ENCODE measurements around the gene FADS6.

The FADS6 gene

GRCh38 chr17:74924250-74924948 lies 31.0 kb upstream of the FADS6 start, which contains the start of gene OTOP2:
Gene OTOP2, plus strand, starts transcription at chr17:74924273. Its CDS starts 360 bp downstream, at chr17:74924633.
- Histone ChIP-seq H3K4me3 (ENCODE audit: low read length) (no peak within 1 kb of the TSS), H3K9me3 (ENCODE audit: low read length) (no peaks in the 10 kb centered on the region), H2AFZ (ENCODE audit: low read depth, low read length) (no peak within 1 kb of the TSS), H3K4me1 (ENCODE audit: insufficient read depth, low read length) (peaks cover 10% of the 10 kb centered on the region), H3K27me3 (ENCODE audit: insufficient read depth, low read length) (peaks cover 75% of the 10 kb centered on the region), H3K36me3 (ENCODE audit: insufficient read depth, low read length) (no peaks in the 10 kb centered on the region)

- peaks cover 10% of the 10 kb centered on the region for H3K4me1 ChIP-seq (ENCODE audit: insufficient read depth, low read length)
- H3K9me3 ChIP-seq (ENCODE audit: low read length): no peaks in the 10 kb centered on the region
- no peaks in the 10 kb centered on the region for H3K36me3 ChIP-seq (ENCODE audit: insufficient read depth, low read length)
- no peak overlapping the region for H3K4me3 ChIP-seq (ENCODE audit: low read length)
- H2AFZ ChIP-seq (ENCODE audit: low read depth, low read length): no peak overlapping the region
- H3K27me3 ChIP-seq (ENCODE audit: insufficient read depth, low read length): peaks cover 71% of the 10 kb centered on the region
Observed at GRCh38 chr17:74923538-74924249, 30.3 kb upstream of the FADS6 start.

DNA sequence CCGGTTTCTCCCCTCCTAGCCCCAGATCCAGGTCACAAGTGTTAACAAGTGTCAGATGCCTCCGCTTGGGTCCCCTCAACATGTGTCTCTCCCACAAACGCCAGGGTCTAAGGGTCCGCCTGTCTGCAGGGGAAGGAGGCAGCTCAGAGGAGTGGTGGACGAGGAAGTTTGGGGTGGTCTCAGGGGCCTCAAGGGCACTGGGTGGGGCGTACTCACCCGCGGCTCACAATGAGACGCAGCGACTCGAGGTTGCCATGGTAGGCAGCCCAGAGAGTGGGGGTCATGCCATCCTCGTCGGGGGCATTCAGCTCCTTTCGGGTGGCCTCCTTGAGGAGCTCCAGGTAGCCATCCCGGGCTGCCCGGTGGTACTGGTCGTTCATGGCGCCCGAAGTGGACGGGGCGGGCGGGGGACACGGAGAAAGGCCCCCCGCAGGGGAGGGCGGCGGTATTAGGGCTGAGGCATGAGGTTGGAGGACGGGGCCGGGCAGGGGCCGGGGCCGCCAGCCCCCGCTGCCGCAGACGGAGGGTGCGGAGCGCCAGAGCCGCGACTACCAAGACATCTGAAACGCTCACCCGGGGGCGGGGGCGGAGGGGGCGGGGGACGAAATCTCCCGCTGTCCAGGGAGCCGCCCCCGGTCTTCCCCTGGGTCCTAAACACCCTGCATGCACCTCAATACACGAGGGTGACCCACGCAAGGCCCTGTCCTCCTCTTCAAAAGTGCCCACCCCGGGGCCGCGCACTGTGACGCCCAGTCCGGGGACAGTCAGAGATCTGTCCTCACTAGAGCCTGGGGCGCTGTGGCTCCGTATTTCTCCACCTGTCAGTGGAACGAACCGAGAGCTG lies 29.5 kb upstream of the FADS6 start, which contains the start of gene USH1G:
Gene USH1G, minus strand, starts transcription at position 562 of the 844 bp plus-strand sequence. Its CDS starts 182 bp downstream, at position 380.
- no peak within 1 kb of the TSS for H3K4me3 ChIP-seq (ENCODE audit: low read length)
- no peak within 1 kb of the TSS for H2AFZ ChIP-seq (ENCODE audit: low read depth, low read length)
- no peaks in the 10 kb centered on the region for H3K9me3 ChIP-seq (ENCODE audit: low read length)
- peaks cover 10% of the 10 kb centered on the region for H3K4me1 ChIP-seq (ENCODE audit: insufficient read depth, low read length)
- H3K27me3 ChIP-seq (ENCODE audit: insufficient read depth, low read length): peaks cover 67% of the 10 kb centered on the region
- no peaks in the 10 kb centered on the region for H3K36me3 ChIP-seq (ENCODE audit: insufficient read depth, low read length)

DNA sequence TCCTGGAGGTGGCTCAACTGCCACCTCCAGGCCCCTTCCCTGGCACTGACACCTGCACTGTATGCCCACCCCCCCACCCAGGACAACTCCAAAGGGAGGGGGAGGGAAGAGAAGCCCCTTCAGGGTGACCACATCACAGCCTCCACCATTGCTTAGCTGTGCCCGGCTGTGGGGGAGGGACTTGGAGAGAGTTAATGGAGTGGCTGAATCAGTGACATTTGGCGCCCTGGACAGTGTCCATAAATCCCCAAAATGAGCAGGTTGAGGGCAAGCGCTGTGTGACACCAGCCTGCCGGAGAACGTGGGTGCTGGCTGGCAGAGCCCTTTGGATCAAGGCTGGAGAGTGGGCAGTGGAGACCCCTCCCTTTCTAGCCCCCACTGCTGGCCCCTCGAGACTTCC lies 28.7 kb upstream of the FADS6 start:
- Histone ChIP-seq H3K4me1 (ENCODE audit: insufficient read depth, low read length) (peaks cover 10% of the 10 kb centered on the region), H3K9me3 (ENCODE audit: low read length) (no peaks in the 10 kb centered on the region), H3K36me3 (ENCODE audit: insufficient read depth, low read length) (no peaks in the 10 kb centered on the region), H3K27me3 (ENCODE audit: insufficient read depth, low read length) (peaks cover 61% of the 10 kb centered on the region), H2AFZ (ENCODE audit: low read depth, low read length) (no peak overlapping the region), H3K4me3 (ENCODE audit: low read length) (no peak overlapping the region)

GRCh38 chr17:74921769-74922168 lies 28.3 kb upstream of the FADS6 start:
- Histone ChIP-seq H3K27me3 (ENCODE audit: insufficient read depth, low read length) (peaks cover 57% of the 10 kb centered on the region), H3K4me3 (ENCODE audit: low read length) (no peak overlapping the region), H2AFZ (ENCODE audit: low read depth, low read length) (no peak overlapping the region), H3K9me3 (ENCODE audit: low read length) (no peaks in the 10 kb centered on the region), H3K36me3 (ENCODE audit: insufficient read depth, low read length) (no peaks in the 10 kb centered on the region), H3K4me1 (ENCODE audit: insufficient read depth, low read length) (peaks cover 10% of the 10 kb centered on the region)

- H3K27me3 ChIP-seq (ENCODE audit: insufficient read depth, low read length): peaks cover 53% of the 10 kb centered on the region
- H3K4me1 ChIP-seq (ENCODE audit: insufficient read depth, low read length): peaks cover 10% of the 10 kb centered on the region
- no peak overlapping the region for H3K4me3 ChIP-seq (ENCODE audit: low read length)
Observed at GRCh38 chr17:74921026-74921681, 27.7 kb upstream of the FADS6 start.

GRCh38 chr17:74920642-74921025 lies 27.2 kb upstream of the FADS6 start:
- Histone ChIP-seq H3K4me1 (ENCODE audit: insufficient read depth, low read length) (peaks cover 10% of the 10 kb centered on the region), H3K36me3 (ENCODE audit: insufficient read depth, low read length) (no peaks in the 10 kb centered on the region), H3K4me3 (ENCODE audit: low read length) (no peak overlapping the region), H3K27me3 (ENCODE audit: insufficient read depth, low read length) (peaks cover 48% of the 10 kb centered on the region), H2AFZ (ENCODE audit: low read depth, low read length) (no peak overlapping the region), H3K9me3 (ENCODE audit: low read length) (no peaks in the 10 kb centered on the region)

More at GRCh38 chr17:74921026-74921681, 27.7 kb upstream of the FADS6 start:
- H2AFZ ChIP-seq (ENCODE audit: low read depth, low read length): no peak overlapping the region
- no peaks in the 10 kb centered on the region for H3K9me3 ChIP-seq (ENCODE audit: low read length)
- H3K36me3 ChIP-seq (ENCODE audit: insufficient read depth, low read length): no peaks in the 10 kb centered on the region

DNA sequence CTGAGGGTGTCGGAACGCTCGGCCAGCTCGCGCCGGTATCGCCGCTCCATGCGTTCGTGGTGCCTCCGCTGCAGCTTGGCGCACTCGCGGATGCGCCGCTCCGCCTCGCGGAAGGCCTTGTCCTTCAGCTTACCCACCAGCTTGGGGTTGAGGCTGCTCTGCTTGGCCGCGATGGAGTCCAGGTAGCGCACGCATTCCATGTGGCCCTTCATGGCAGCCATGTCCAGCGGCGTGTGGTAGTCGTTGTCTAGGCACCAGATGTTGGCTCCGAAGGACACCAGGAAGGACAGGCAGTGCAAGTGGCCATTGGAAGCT lies 26.8 kb upstream of the FADS6 start:
- peaks cover 44% of the 10 kb centered on the region for H3K27me3 ChIP-seq (ENCODE audit: insufficient read depth, low read length)
- no peaks in the 10 kb centered on the region for H3K36me3 ChIP-seq (ENCODE audit: insufficient read depth, low read length)
- no peak overlapping the region for H3K4me3 ChIP-seq (ENCODE audit: low read length)
- H3K4me1 ChIP-seq (ENCODE audit: insufficient read depth, low read length): peaks cover 10% of the 10 kb centered on the region
- H2AFZ ChIP-seq (ENCODE audit: low read depth, low read length): no peak overlapping the region
- H3K9me3 ChIP-seq (ENCODE audit: low read length): no peaks in the 10 kb centered on the region

GRCh38 chr17:74919440-74920305 lies 26.2 kb upstream of the FADS6 start:
- Histone ChIP-seq H3K9me3 (ENCODE audit: low read length) (no peaks in the 10 kb centered on the region), H3K4me1 (ENCODE audit: insufficient read depth, low read length) (peaks cover 10% of the 10 kb centered on the region), H2AFZ (ENCODE audit: low read depth, low read length) (no peak overlapping the region), H3K4me3 (ENCODE audit: low read length) (no peak overlapping the region), H3K36me3 (ENCODE audit: insufficient read depth, low read length) (no peaks in the 10 kb centered on the region), H3K27me3 (ENCODE audit: insufficient read depth, low read length) (peaks cover 38% of the 10 kb centered on the region)

DNA sequence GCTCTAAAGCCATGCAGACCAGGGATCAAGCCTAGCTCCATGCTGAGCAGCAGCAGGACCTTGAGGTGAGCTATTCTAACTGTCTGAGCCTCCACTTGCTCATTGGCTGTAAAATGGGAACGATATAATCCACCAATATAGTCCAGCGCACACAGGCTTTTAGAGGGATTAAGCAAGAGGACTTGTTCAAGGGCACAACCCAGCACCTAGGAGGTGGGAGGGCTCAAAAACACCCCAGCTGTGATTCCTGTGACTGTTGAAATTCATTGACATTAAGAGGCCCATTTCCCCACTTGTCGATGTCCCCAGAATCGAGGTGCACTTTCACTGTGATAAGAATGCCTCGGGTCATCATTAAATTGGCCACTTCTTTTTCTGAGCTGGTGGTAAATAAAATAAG lies 25.5 kb upstream of the FADS6 start:
- Histone ChIP-seq H3K4me1 (ENCODE audit: insufficient read depth, low read length) (peaks cover 10% of the 10 kb centered on the region), H3K4me3 (ENCODE audit: low read length) (no peak overlapping the region), H3K36me3 (ENCODE audit: insufficient read depth, low read length) (no peaks in the 10 kb centered on the region), H3K27me3 (ENCODE audit: insufficient read depth, low read length) (peaks cover 31% of the 10 kb centered on the region), H2AFZ (ENCODE audit: low read depth, low read length) (no peak overlapping the region), H3K9me3 (ENCODE audit: low read length) (no peaks in the 10 kb centered on the region)

GRCh38 chr17:74917430-74917829 lies 24.0 kb upstream of the FADS6 start:
- no peaks in the 10 kb centered on the region for H3K36me3 ChIP-seq (ENCODE audit: insufficient read depth, low read length)
- H3K4me1 ChIP-seq (ENCODE audit: insufficient read depth, low read length): peaks cover 8% of the 10 kb centered on the region
- peaks cover 19% of the 10 kb centered on the region for H3K27me3 ChIP-seq (ENCODE audit: insufficient read depth, low read length)
- H2AFZ ChIP-seq (ENCODE audit: low read depth, low read length): no peak overlapping the region
- no peak overlapping the region for H3K4me3 ChIP-seq (ENCODE audit: low read length)
- H3K9me3 ChIP-seq (ENCODE audit: low read length): no peaks in the 10 kb centered on the region

DNA sequence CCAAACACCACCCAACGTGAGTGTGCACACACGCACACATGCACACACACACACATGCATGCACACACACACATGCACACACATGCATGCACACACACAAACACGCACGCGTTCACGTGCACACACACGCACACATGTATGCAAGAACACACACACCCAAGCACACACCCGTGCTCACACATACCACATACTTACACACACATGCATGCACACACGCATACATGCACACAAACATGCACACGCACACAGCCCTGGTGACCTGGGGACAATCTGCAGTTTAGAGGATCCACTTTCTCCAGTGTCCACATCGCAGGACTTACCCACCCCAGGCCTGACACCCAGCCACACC lies 23.4 kb upstream of the FADS6 start:
- peaks cover 14% of the 10 kb centered on the region for H3K27me3 ChIP-seq (ENCODE audit: insufficient read depth, low read length)
- peaks cover 8% of the 10 kb centered on the region for H3K4me1 ChIP-seq (ENCODE audit: insufficient read depth, low read length)
- H3K36me3 ChIP-seq (ENCODE audit: insufficient read depth, low read length): no peaks in the 10 kb centered on the region
- H3K4me3 ChIP-seq (ENCODE audit: low read length): no peak overlapping the region
- no peak overlapping the region for H2AFZ ChIP-seq (ENCODE audit: low read depth, low read length)
- H3K9me3 ChIP-seq (ENCODE audit: low read length): no peaks in the 10 kb centered on the region

Data from neuron (in vitro differentiated cells).